GM12891 (cell line): ENCODE data around the gene CARD18.

ENCODE experiments used
- POLR2A ChIP-seq: IDR thresholded peaks from 2 replicates; pipeline ENCODE4 v1.6.1; 2011; ENCODE audit warnings: low read depth, low read length, control low read depth
- POLR2AphosphoS5 ChIP-seq: IDR thresholded peaks from 2 replicates; pipeline ENCODE4 v1.6.1; 2011; ENCODE audit warnings: low read depth, low read length, control low read depth

DNA sequence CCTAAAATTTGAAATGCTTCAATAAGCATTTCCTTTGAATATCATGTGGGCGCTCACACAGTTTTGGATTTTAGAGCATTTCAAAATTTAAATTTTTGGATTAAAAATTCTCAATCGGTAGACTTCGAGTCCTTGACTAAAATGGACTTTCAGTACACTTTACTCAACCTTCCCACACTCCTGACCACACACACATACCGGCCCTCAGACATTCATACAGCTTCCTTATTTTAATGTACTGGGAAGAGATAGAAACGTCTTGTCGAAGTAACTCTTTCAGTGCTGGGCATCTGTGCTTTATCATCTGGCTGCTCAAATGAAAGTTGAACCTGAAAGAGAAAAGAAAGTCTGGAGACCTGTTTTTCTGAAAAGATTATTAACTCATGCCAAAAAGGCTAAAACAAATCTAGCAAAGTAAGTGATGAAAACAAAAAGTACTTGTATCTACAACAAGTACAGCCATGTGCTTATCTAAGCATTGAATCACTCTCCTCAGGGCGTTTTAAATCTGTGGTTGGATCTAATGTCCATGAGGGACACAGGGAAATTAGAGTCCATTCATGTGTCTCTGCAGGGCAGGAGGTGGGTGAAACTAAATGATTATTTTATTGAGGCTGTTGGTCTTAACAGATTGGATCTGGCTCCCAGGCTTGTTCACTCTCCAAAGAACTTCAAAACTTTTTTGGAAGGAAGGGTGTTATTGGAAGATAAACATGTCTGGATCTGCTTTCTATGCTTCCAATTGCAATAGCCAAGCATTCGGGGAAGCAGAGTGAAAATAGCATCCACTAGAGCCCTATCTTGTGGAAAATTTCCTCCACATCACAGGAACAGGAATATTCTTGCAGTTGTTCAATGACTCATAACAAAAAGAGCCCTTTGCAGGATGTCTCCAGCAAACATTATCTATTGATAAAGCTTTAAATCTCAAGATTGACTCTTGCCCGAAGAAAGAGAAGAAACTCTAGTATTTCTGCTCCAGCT is 47.0 kb downstream of the CARD18 start:
- no peak for TF ChIP-seq POLR2AphosphoS5
- TF ChIP-seq POLR2A = no peak
